GM12878 (cell line): ENCODE measurements around the gene SYNGR3. TPM values are rescaled to one million over a fixed set of nuclear protein-coding genes. Genes with fewer than 3 reads are reported as not detected.
A peak's percentile ranks its signal among the peaks of the same experiment; 100 is the strongest.

Experiments
- ASH2L ChIP-seq: fragments of 300-600, 200-600 bp; sonication (generic); IDR thresholded peaks from 2 replicates; pipeline ENCODE4 v1.6.1; 2017; ENCODE audit warnings: low read depth, mild to moderate bottlenecking, borderline replicate concordance
- CEBPB ChIP-seq, 2 experiments: fragments of 150-350 bp in 1 of 2; IDR thresholded peaks; 2 replicates each; pipeline ENCODE4 v1.6.1; 2012 to 2014; ENCODE audit warnings: low read depth in 2 of 2, low read length in 2 of 2, borderline replicate concordance in 1 of 2, inconsistent platforms in 1 of 2
- CHD4 ChIP-seq: fragments of 200-600 bp; sonication (generic); IDR thresholded peaks from 2 replicates; pipeline ENCODE4 v1.6.1; 2016; ENCODE audit warnings: mild to moderate bottlenecking
- ELK1 ChIP-seq: IDR thresholded peaks from 2 replicates; pipeline ENCODE4 v1.6.1; 2012; ENCODE audit warnings: low read depth, low read length, improper control_type of control experiment
- FOXK2 ChIP-seq: fragments of 450-650 bp; IDR thresholded peaks from 2 replicates; pipeline ENCODE4 v1.6.1; 2017; ENCODE audit warnings: mild to moderate bottlenecking, moderate library complexity
- HCFC1 ChIP-seq: fragments of 150-350 bp; IDR thresholded peaks from 2 replicates; pipeline ENCODE4 v1.6.1; 2014; ENCODE audit warnings: low read length
- KDM1A ChIP-seq: fragments of 200-600 bp; sonication (generic); IDR thresholded peaks from 2 replicates; pipeline ENCODE4 v1.6.1; 2016; ENCODE audit warnings: borderline replicate concordance
- LARP7 ChIP-seq: fragments of 450-650 bp; IDR thresholded peaks from 2 replicates; pipeline ENCODE4 v1.6.1; 2017; ENCODE audit warnings: mild to moderate bottlenecking
- POLR2A ChIP-seq: IDR thresholded peaks from 2 replicates; pipeline ENCODE4 v1.6.1; 2011; ENCODE audit warnings: low read depth, mild to moderate bottlenecking, low read length
- RELA ChIP-seq: fragments of 450-650 bp; IDR thresholded peaks from 2 replicates; pipeline ENCODE4 v1.8.0; 2014; ENCODE audit warnings: borderline replicate concordance; ENCODE audit not compliant: partially characterized antibody
- SMC3 ChIP-seq: IDR thresholded peaks from 2 replicates; pipeline ENCODE4 v1.6.1; 2011; ENCODE audit warnings: low read length, improper control_type of control experiment, borderline replicate concordance
- SPI1 ChIP-seq: IDR thresholded peaks from 2 replicates; pipeline ENCODE4 v1.6.1; 2011; ENCODE audit warnings: low read depth, mild to moderate bottlenecking, low read length, moderate library complexity, borderline replicate concordance; ENCODE audit not compliant: insufficient read depth
- TAF1 ChIP-seq: IDR thresholded peaks from 2 replicates; pipeline ENCODE4 v1.6.1; 2011; ENCODE audit warnings: mild to moderate bottlenecking, low read depth, low read length, borderline replicate concordance
- TCF7 ChIP-seq: IDR thresholded peaks from 2 replicates; pipeline ENCODE4 v1.6.1; 2014; ENCODE audit warnings: antibody characterized with exemption, borderline replicate concordance
- WRNIP1 ChIP-seq: IDR thresholded peaks from 2 replicates; pipeline ENCODE4 v1.6.1; 2011; ENCODE audit warnings: low read depth, low read length, improper control_type of control experiment, borderline replicate concordance
- YY1 ChIP-seq: IDR thresholded peaks from 2 replicates; pipeline ENCODE4 v1.6.1; 2011; ENCODE audit warnings: low read depth, mild to moderate bottlenecking, low read length
- ZBTB33 ChIP-seq: fragments of 450-650 bp; IDR thresholded peaks from 2 replicates; pipeline ENCODE4 v1.6.1; 2017; ENCODE audit warnings: mild to moderate bottlenecking
- ZNF217 ChIP-seq: fragments of 450-650 bp; IDR thresholded peaks from 2 replicates; pipeline ENCODE4 v1.6.1; 2017; ENCODE audit warnings: antibody characterized with exemption, mild to moderate bottlenecking
- ZSCAN29 ChIP-seq: fragments of 450-650 bp; IDR thresholded peaks from 2 replicates; pipeline ENCODE4 v1.6.1; 2017; ENCODE audit warnings: mild to moderate bottlenecking, moderate library complexity
- polyA plus RNA-seq, 11 experiments: library from polyadenylated mRNA; depleted of rRNA in 4 of 11; unstranded in 6 of 11; stranded (reverse) in 5 of 11; fragments of >200 nt; fragmentation: Nextera tagmentation in 4 of 11; fragmentation: Illumina TruSeq in 1 of 11; extraction: Ambion mirVana in 4 of 11; extraction: Trizol in 1 of 11; gene quantifications; 1 replicate in 1 of 11; 2 replicates in 10 of 11; pipeline versions ENCODE4 v1.2.1 to v1.2.3, GENCODE V29; 2011 to 2016; ENCODE audit warnings: inconsistent platforms in 2 of 11, missing spikeins in 2 of 11, low read depth in 1 of 11
- total RNA-seq, 4 experiments: library from RNA; depleted of rRNA in 3 of 4; stranded (reverse); fragments of >200 nt in 3 of 4; fragmentation: Illumina TruSeq in 1 of 4; extraction: Trizol in 1 of 4; gene quantifications; 2 replicates each; pipeline versions ENCODE4 v1.2.1 to v1.2.3, GENCODE V29; 2013 to 2021
- TF ChIP-seq, protein P1 (sequence below): IDR thresholded peaks from 2 replicates; pipeline ENCODE4 v1.6.1; 2011; ENCODE audit warnings: borderline replicate concordance, low read depth, mild to moderate bottlenecking, moderate library complexity, mixed read lengths, low read length; ENCODE audit not compliant: insufficient read depth; ENCODE audit errors: extremely low read length
- TF ChIP-seq, protein P2 (sequence below): fragments of 450-650 bp; IDR thresholded peaks from 2 replicates; pipeline ENCODE4 v1.6.1; 2017; ENCODE audit warnings: low read depth, mild to moderate bottlenecking, moderate library complexity
- TF ChIP-seq, protein P3 (sequence below): fragments of 150-350 bp; IDR thresholded peaks from 2 replicates; pipeline ENCODE4 v1.6.1; 2014; ENCODE audit warnings: mild to moderate bottlenecking, low read depth, low read length

Gene SYNGR3
- total and polyA plus RNA-seq, 10 of the 15 experiments (the other 5 are each of a cell fraction or from before 2014, with no cell fraction given), result 1.2 to 18.1 (median 6.6) TPM

- TF ChIP-seq POLR2A (peak; percentile 91), CEBPB (IDR thresholded peaks at IDR 0.05; ENCODE audit: borderline replicate concordance in 1 of 2, low read depth in 2 of 2, low read length in 2 of 2) (no peak), TAF1 (peak; percentile 54; the same call in 1 of the 2 replicates), WRNIP1 (no peak), ZNF217 (no peak), ZBTB33 (no peak), SMC3 (peak; percentile 41; the same call in 1 of the 2 replicates), RELA (peak; percentile 69), CHD4 (no peak), ASH2L (no peak), SPI1 (no peak), ELK1 (0 out of 2 replicates have a peak, but pooled peaks have one; percentile 16), TCF7 (no peak), ZSCAN29 (0 out of 2 replicates have a peak, but pooled peaks have one; percentile 20), YY1 (peak; percentile 84), FOXK2 (no peak), HCFC1 (peak; percentile 90), KDM1A (no peak), LARP7 (peak; percentile 87)
- TF ChIP-seq, protein P1, sequence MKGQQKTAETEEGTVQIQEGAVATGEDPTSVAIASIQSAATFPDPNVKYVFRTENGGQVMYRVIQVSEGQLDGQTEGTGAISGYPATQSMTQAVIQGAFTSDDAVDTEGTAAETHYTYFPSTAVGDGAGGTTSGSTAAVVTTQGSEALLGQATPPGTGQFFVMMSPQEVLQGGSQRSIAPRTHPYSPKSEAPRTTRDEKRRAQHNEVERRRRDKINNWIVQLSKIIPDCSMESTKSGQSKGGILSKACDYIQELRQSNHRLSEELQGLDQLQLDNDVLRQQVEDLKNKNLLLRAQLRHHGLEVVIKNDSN, result no peak
- TF ChIP-seq, protein P2, sequence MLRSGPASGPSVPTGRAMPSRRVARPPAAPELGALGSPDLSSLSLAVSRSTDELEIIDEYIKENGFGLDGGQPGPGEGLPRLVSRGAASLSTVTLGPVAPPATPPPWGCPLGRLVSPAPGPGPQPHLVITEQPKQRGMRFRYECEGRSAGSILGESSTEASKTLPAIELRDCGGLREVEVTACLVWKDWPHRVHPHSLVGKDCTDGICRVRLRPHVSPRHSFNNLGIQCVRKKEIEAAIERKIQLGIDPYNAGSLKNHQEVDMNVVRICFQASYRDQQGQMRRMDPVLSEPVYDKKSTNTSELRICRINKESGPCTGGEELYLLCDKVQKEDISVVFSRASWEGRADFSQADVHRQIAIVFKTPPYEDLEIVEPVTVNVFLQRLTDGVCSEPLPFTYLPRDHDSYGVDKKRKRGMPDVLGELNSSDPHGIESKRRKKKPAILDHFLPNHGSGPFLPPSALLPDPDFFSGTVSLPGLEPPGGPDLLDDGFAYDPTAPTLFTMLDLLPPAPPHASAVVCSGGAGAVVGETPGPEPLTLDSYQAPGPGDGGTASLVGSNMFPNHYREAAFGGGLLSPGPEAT, result no peak
- TF ChIP-seq, protein P3, sequence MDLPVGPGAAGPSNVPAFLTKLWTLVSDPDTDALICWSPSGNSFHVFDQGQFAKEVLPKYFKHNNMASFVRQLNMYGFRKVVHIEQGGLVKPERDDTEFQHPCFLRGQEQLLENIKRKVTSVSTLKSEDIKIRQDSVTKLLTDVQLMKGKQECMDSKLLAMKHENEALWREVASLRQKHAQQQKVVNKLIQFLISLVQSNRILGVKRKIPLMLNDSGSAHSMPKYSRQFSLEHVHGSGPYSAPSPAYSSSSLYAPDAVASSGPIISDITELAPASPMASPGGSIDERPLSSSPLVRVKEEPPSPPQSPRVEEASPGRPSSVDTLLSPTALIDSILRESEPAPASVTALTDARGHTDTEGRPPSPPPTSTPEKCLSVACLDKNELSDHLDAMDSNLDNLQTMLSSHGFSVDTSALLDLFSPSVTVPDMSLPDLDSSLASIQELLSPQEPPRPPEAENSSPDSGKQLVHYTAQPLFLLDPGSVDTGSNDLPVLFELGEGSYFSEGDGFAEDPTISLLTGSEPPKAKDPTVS, result no peak
These were observed 30.3 kb upstream of the SYNGR3 start, which contains the start of gene NDUFB10 (continued) for GRCh38 chr16:1959269-1960039.
